Liver (tissue), 3 donors: ENCODE results near the gene CNTLN.

Source experiments
- ATF3 ChIP-seq: IDR thresholded peaks from 2 replicates; pipeline ENCODE4 v1.6.1; 2016; ENCODE audit warnings: antibody characterized with exemption
- CTCF ChIP-seq: fragments of 150-350 bp; IDR thresholded peaks from 2 replicates; pipeline ENCODE4 v1.5.1; 2017; ENCODE audit warnings: improper control_type of control experiment, low read depth, low read length; ENCODE audit not compliant: missing input control
- EGR1 ChIP-seq, 2 donors: IDR thresholded peaks; 2 replicates each; pipeline ENCODE4 v1.6.1; 2016 to 2018; ENCODE audit warnings: antibody characterized with exemption in 2 of 2, low read depth in 2 of 2
- FOXA1 ChIP-seq: IDR thresholded peaks from 2 replicates; pipeline ENCODE4 v1.6.1; 2016; ENCODE audit warnings: antibody characterized with exemption
- GABPA ChIP-seq, 2 donors: IDR thresholded peaks in 1 of 2; conservative IDR thresholded peaks in 1 of 2; 2 replicates each; pipeline ENCODE4 v1.6.1; 2016; ENCODE audit warnings: antibody characterized with exemption in 2 of 2, mild to moderate bottlenecking in 1 of 2, moderate library complexity in 1 of 2
- JUND ChIP-seq, 2 donors: IDR thresholded peaks; 2 replicates each; pipeline ENCODE4 v1.6.1; 2016; ENCODE audit warnings: antibody characterized with exemption in 2 of 2
- MAX ChIP-seq: IDR thresholded peaks from 2 replicates; pipeline ENCODE4 v1.6.1; 2016; ENCODE audit warnings: antibody characterized with exemption
- RAD21 ChIP-seq, 2 donors: IDR thresholded peaks; 2 replicates each; pipeline ENCODE4 v1.6.1; 2016; ENCODE audit warnings: antibody characterized with exemption in 2 of 2, mild to moderate bottlenecking in 2 of 2
- REST ChIP-seq: IDR thresholded peaks from 2 replicates; pipeline ENCODE4 v1.6.1; 2016; ENCODE audit warnings: antibody characterized with exemption, mild to moderate bottlenecking
- RXRA ChIP-seq, 2 donors: IDR thresholded peaks; 2 replicates each; pipeline ENCODE4 v1.6.1; 2017 to 2018; ENCODE audit warnings: antibody characterized with exemption in 2 of 2, mild to moderate bottlenecking in 1 of 2
- TAF1 ChIP-seq: conservative IDR thresholded peaks from 2 replicates; pipeline ENCODE4 v1.6.1; 2016; ENCODE audit warnings: antibody characterized with exemption, mild to moderate bottlenecking
- YY1 ChIP-seq: IDR thresholded peaks from 2 replicates; pipeline ENCODE4 v1.6.1; 2016; ENCODE audit warnings: antibody characterized with exemption, mild to moderate bottlenecking
- ZBTB33 ChIP-seq: IDR thresholded peaks from 2 replicates; pipeline ENCODE4 v1.6.1; 2016; ENCODE audit warnings: antibody characterized with exemption
- donor health status: healthy.
- donor health status: healthy.

- no peak for TF ChIP-seq CTCF
- TF ChIP-seq ATF3, result no peak
- no peak for TF ChIP-seq RXRA (IDR thresholded peaks at IDR 0.05)
- TF ChIP-seq FOXA1, result no peak
- no peak for TF ChIP-seq EGR1 (IDR thresholded peaks at IDR 0.05; ENCODE audit: low read depth in 2 of 2)
- TF ChIP-seq ZBTB33, result no peak
- TF ChIP-seq JUND (IDR thresholded peaks at IDR 0.05), result no peak
- no peak for TF ChIP-seq MAX
- no peak for TF ChIP-seq GABPA (IDR thresholded peaks at IDR 0.05 in 1 of 2, conservative IDR thresholded peaks at IDR 0.05 in 1 of 2)
- TF ChIP-seq RAD21 (IDR thresholded peaks at IDR 0.05), result no peak
- no peak for TF ChIP-seq TAF1
- TF ChIP-seq REST, result no peak
- no peak for TF ChIP-seq YY1
Observed at GRCh38 chr9:17481565-17481964, 346.7 kb downstream of the CNTLN start.
